ENCODE data around the gene MMP7. TPM values are rescaled to one million over a fixed set of nuclear protein-coding genes. Genes with fewer than 3 reads are reported as not detected.
A peak's percentile ranks its signal among the peaks of the same experiment; 100 is the strongest.

The MMP7 gene
- total and polyA plus RNA-seq, 2 of the 4 experiments (the other 2 are of a cell fraction): not detected

GRCh38 chr11:102555091-102555490, 24.5 kb upstream of the MMP7 start:
- DNase-seq (no peak), ATAC-seq (ENCODE audit: low read depth) (no peak)
- Histone ChIP-seq H3K27ac (ENCODE audit: insufficient read depth, low read length) (no peak overlapping the region), H3K4me1 (ENCODE audit: control insufficient read depth, insufficient read depth, low read length) (peaks cover 5% of the 10 kb centered on the region; the same call in 1 of the 2 replicates), H4K8ac (ENCODE audit: low read depth in 2 of 2, low read length in 2 of 2) (no peak overlapping the region), H3K4me3 (ENCODE audit: insufficient read depth, low read depth, low read length) (no peak overlapping the region), H3K79me1 (ENCODE audit: low read depth in 1 of 2, low read length in 2 of 2) (no peaks in the 10 kb centered on the region), H3K27me3 (ENCODE audit: control insufficient read depth, insufficient read depth, low read length) (peaks cover 6% of the 10 kb centered on the region), H2BK20ac (ENCODE audit: low read depth, low read length) (no peak overlapping the region), H2BK120ac (ENCODE audit: low read depth, low read length) (no peak overlapping the region), H4K91ac (ENCODE audit: insufficient read depth, low read depth, low read length) (no peak overlapping the region), H3K23ac (ENCODE audit: low read depth, low read length) (no peak overlapping the region), H3K9ac (ENCODE audit: low read depth, low read length) (no peak overlapping the region), H3K56ac (ENCODE audit: extremely low read depth, insufficient read depth, low read length) (no peak overlapping the region), H3K4ac (ENCODE audit: low read depth, low read length) (no peak overlapping the region), H4K20me1 (ENCODE audit: insufficient read depth, low read length) (no peaks in the 10 kb centered on the region), H3K14ac (replicated peaks; ENCODE audit: low read depth, low read length) (no peak overlapping the region), H2AFZ (replicated peaks; ENCODE audit: low read length, poor library complexity) (no peak overlapping the region), H2AK9ac (replicated peaks; ENCODE audit: low read depth, low read length, poor library complexity) (no peak overlapping the region), H4K5ac (ENCODE audit: low read depth, low read length) (no peak overlapping the region), H2BK15ac (ENCODE audit: low read depth, low read length) (no peak overlapping the region), H2AK5ac (ENCODE audit: low read depth, low read length) (no peak overlapping the region), H3K9me1 (ENCODE audit: insufficient read depth, low read length) (0 out of 2 replicates have a peak, but pooled peaks cover 3% of the 10 kb centered on the region), H3K18ac (ENCODE audit: low read depth, low read length) (no peak overlapping the region), H3K9me3 (ENCODE audit: control insufficient read depth, insufficient read depth, low read length) (no peaks in the 10 kb centered on the region), H3K4me2 (ENCODE audit: low read depth, low read length) (no peak overlapping the region), H2BK5ac (ENCODE audit: low read depth, low read length, poor library complexity, severe bottlenecking) (no peak overlapping the region), H3K36me3 (ENCODE audit: control insufficient read depth, insufficient read depth, low read length) (no peaks in the 10 kb centered on the region)
- BruUV-seq (replicated peaks): no TSS peak
- CTCF ChIA-PET: no interaction called here
- TF ChIP-seq CEBPB (IDR thresholded peaks at IDR 0.05; ENCODE audit: low read depth, low read length): peak; percentile 59; the same call in 1 of the 2 replicates
- TF ChIP-seq RAD21 (IDR thresholded peaks at IDR 0.05; ENCODE audit: low read length): no peak
- WGBS, 2 experiments (ENCODE audit: extremely low coverage in 2 of 2, insufficient read length in 1 of 2): no CpG with 5 or more reads among the region's 3 CpGs
- intact Hi-C loops (cut with micrococcal nuclease): no loop called here
- POLR2A ChIA-PET (ENCODE audit: unreplicated experiment): no interaction called here
- in situ Hi-C loops (cut with MboI; ENCODE audit: low sequenced_read_pairs): no loop called here
- dilution Hi-C loops (cut with HindIII; ENCODE audit: low sequenced_read_pairs, unreplicated experiment): no loop called here
